GM13977 (cell line): ENCODE measurements around the gene KRTAP17-1.

Experiments
- DNase-seq: peaks from one replicate; pipeline ENCODE4 v3.0.0; 2012; ENCODE audit warnings: low spot score
- CTCF ChIP-seq: IDR thresholded peaks from 2 replicates; pipeline ENCODE4 v1.5.1; 2012; ENCODE audit warnings: mild to moderate bottlenecking, control low read depth; ENCODE audit not compliant: insufficient read depth; ENCODE audit errors: extremely low read depth, missing control alignments
- in situ Hi-C: fragments of 300-500 bp; cut with MboI; formaldehyde crosslinking; loops from one replicate; pipeline ENCODE4 v1.12.0; 2022; ENCODE audit warnings: low sequenced_read_pairs, low pct_unique_long_range_greater_than_20kb, mixed read lengths, inconsistent platforms; ENCODE audit not compliant: unreplicated experiment

KRTAP17-1 gene

DNA sequence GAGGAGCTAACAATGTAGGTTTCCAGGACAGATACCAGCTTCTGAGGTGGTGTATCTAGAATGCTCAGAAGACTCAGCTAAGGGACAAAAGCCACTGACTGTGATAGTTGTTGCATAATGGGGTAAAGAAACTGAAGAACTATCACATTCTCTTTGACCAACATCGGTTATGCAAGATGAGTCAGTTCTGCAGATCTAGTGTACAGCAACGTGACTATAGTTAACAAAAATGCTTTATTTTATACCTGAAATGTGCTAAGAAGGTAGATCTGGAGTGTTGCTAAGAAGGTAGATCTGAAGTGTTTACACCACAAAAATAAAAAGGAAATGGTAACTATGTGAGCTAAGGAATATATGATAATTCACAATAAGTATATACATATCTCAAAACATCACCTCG is 47.8 kb downstream of the KRTAP17-1 start:
- no peak for DNase-seq

DNA sequence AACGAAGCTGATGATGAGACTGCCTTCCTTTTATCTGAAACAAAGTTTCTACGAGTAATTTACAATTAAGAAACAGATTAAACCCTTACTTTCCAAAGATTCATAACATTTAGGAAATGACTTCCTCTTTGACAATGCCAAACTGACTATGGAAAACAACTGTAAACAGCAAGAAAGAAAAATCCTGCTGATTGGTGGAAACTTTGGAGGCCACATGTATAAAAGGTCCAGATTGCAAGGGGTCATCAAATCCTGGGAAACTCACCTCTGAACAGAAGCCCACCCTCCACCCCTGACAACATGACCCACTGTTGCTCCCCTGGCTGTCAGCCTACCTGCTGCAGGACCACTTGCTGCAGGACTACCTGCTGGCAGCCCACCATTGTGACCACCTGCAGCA is 50.4 kb downstream of the KRTAP17-1 start, which contains the start of gene KRTAP9-6:
KRTAP9-6 (plus strand) TSS at position 301 of the 400 bp plus-strand sequence; CDS start at position 301, 0 bp downstream.
- no peak for DNase-seq
- no peak for TF ChIP-seq CTCF
- in situ Hi-C loops: no loop called here

More for the DNA sequence above, 47.8 kb downstream of the KRTAP17-1 start:
- no peak for TF ChIP-seq CTCF
- in situ Hi-C loops: no loop called here
